HG03060 (cell line): ENCODE measurements around the gene ROBO3.

Experiments used
- ATAC-seq: cut with Tn5 transposase; IDR thresholded peaks from one replicate; pipeline ENCODE4 v1.9.1; 2021; ENCODE audit warnings: low read depth, moderate number of reproducible peaks; ENCODE audit not compliant: unreplicated experiment

The ROBO3 gene

DNA sequence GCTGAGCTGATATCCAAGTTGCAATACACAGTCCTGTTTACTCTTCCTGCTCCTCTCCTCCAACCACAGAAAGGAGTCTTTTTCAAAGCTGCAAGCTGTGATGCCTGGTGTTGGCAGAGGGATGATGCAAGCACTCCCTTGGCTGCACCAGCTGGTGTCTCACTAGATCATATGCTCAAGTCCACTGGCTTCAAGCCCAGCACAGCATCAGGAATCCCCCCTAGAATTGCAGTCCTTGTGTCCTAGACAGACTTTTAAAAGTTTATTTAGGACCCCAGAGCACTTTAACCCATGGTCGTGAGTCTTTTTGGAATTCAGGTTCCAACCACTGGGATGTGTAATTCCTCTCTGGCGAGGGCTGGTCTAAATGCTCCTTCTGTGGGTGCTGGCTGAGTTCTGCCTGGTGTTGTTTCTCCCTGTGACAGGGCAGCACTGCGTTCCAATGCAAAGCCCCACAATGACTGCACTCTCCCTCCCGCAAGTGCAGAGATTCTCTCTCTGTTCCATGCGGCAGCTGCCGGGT is 51.9 kb downstream of the ROBO3 start:
- ATAC-seq = no peak

DNA sequence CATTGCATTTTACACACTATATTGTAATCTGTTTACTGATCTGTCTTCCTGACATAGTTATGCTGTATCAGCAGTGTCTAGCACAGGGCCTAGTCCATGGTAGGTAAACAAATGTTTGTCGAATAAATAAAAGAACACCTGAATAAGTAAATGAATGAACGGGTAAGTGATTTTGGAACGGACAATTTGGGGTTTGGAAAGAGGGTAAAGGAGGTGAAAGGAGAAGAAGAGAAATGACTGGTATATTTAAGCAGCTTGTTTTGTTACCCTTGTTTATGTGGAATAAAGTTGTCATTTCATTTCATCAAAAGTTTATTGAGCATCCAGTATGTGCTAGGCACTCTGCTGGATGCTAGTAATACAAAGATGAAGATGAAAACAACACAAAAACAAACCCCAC is 53.7 kb downstream of the ROBO3 start, which contains the start of gene HEPN1:
Gene HEPN1 (plus strand): TSS at position 301 of the 400 bp plus-strand sequence.
- no peak for ATAC-seq

DNA sequence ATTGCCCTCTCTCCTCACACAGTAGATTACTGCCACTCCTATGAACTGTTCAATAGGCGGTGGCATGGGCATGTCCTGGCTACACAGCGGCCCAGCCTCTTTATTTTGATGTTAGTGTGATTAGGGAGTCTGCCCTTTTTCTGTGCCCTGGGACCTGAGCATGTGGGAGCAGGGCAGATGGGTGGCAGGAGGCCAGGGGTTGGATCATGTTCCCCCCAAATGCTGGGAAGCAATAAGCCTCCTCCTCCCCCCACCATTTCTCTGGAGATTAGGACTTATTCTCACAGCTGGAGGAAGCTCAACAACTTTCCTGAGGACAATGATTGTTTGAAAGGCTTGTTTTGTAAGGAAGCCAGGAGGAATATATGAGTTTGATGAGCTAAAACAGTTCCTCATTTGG is 54.7 kb downstream of the ROBO3 start:
- ATAC-seq = no peak

DNA sequence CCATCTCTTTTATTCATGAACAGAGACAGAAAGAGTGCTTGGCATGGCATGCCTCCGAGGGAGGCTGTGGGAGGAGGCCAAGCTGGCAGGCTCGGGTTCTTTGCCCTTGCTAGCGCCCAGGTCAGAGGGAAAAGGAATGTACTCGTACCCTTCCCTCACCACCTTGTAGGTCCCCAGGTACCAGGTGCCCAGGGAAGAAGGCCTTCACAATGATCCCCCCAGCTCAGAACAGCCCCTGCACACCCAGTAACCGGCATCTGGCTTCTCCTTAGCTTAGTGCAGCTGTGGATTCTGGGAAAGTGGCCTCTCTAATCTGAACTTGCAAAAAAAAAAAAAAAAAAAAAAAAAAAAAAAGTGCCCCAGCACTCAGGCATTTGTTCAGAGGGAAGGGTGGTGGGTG is 55.1 kb downstream of the ROBO3 start:
- no peak for ATAC-seq

DNA sequence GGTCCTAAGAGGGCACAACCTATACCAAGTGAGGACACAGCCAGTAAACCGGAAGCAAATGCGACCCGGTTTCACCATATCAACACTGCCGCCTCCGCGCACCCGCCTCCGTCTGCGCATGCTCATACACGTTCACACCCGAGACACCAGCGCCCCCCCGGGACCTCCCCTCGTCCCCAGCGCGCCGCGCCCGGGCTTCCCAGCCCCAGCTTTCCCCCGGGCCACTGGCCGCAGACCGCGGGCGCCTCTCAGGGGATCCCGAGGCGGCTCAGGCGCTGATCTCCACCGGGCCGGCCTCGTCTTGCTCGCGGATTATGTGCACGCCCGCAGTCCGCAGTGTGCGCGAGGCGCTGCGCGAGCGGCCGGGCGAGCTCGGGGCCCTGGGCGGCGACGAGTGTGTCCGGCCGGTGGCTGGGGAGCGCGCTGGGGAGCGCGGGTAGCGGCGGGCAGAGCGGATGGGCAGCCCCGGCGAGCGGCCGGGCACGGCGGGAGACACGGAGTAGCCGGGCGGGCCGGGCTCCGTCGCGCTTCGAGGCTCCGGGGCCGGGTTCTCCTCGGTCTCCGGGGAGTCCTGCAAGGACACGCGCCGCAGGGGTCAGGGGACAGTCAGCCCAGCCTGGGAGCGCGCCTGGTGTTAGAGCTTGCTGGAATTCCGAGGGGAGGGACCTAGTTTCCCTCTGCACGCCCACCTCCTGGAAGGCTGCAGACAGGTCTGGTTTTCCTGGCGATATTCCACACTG is 55.8 kb downstream of the ROBO3 start:
- no peak for ATAC-seq

DNA sequence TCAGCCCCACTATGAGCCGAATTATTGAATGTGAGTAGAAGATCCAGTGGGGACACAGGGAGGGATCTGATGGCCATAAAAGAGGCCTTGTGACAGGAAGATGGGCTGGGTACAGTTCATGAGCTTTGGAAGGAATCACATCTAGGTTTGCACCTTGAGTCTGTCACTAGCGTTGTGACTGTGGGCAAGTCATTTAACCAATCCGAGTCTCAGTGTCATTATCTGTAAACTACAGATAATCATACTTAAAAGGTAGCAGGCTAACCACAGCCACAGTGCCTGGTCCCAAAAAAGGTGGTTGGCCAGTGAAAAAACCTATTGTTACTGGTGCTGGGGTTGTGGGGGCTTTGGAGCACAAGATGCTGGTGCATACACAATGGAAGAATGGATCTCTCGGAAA is 57.6 kb downstream of the ROBO3 start:
- no peak for ATAC-seq

DNA sequence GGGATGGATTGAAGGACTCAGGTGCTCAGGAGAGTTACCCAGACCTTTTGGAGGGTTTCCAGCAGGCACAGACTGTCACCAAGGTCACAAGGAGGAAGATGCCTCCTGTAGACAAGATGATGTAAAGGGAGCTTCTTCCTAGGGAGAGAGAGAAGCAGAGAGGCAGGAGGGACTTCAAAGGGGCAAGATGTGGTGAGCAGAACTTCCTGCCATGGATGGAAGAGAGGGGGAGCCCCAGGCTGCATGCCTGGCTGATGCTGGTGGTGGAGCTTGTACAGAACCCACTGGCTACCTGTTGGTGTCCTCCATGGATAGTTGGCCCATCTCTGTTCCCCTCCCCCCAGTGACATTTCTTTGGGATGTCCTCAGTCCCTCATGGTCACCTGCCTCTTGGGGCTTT is 58.1 kb downstream of the ROBO3 start:
- ATAC-seq = no peak

DNA sequence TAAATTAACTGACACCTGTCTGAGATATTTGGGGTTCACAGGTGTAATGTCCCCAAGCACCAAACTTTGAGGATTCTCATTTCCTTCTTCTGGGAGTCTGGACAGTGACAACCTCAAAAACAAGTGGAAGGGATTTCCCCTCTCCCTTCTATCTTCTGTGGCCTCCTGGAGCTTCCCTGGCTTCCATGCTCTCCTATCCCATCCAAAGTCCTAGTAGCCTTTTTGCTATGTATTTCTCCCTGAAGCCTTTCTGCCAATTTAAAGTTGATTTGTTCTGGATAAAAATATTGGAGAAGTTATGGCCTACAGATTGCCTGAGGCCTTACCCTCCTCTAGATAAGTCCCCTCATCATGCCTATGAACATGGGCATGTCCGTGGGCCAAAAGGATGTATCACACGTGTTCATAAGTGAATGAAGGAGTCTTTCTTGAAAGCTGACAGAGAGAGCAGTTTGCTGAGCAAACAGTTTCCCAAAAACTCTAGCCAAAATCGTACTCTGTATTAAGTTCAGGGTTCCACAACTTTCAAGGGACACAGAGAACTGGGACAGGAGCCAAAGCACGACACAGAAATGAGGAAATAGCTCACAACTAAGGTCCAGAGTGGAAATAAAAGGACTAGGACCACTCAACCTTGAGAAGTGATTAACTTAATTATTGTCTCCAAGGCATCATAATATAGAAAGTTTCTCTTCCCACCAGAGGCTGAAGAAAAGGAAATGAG is 63.9 kb downstream of the ROBO3 start:
- no peak for ATAC-seq

DNA sequence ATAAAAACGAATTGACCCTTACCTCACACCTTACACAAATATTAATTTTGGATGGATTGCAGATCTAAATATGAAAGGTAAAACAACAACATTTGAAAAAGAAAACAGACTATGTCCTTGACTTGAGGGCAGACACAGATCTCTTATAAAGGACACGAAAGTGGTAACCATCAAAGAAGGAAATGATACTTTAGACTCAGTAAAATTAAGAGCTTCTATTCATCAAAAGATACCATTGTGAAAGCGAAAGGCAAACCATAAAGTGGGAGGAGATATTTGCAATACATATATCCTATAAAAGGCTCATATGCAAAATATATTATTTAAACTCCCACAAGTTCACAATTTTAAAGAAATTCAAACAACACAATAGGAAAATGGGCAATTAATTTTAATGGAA is 65.6 kb downstream of the ROBO3 start:
- peak; percentile 69 for ATAC-seq
